GM21367 (cell line): ENCODE measurements around the gene AUTS2.

ENCODE experiments used
- ATAC-seq: cut with Tn5 transposase; IDR thresholded peaks from one replicate; pipeline ENCODE4 v1.9.1; 2021; ENCODE audit not compliant: unreplicated experiment

The AUTS2 gene

DNA sequence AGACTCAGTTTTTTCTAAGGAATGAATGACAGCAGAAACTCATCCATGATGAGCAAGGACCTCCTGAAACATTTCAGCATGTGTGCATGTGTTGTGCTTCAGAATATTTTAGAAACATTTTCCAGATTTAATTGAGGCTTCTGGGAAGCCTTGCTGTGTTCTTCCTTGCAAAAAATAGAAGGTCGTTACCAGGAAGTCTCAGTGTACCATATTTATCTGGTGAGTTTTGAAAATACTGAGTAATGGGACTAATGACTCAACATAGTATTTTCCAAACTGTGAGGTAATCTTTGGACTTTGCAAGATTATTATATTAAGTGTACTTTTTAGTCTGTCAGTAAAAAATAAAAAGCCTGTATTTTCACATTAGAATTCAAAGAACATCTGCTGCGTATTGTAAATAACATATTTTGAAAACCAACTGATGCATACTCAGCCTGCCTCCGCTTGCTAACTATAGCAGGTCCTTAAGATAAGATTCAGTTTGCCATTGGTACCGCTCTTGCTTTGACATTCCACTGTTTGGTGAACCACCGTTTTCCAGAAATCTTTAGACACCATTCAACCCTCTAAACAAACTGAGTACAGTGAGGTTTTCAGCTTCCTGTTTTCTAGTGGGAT is 794.1 kb downstream of the AUTS2 start:
- ATAC-seq = no peak

- no peak for ATAC-seq
These were observed 794.7 kb downstream of the AUTS2 start for GRCh38 chr7:70392877-70393435.

GRCh38 chr7:70393956-70394355 is 795.7 kb downstream of the AUTS2 start:
- ATAC-seq = no peak

DNA sequence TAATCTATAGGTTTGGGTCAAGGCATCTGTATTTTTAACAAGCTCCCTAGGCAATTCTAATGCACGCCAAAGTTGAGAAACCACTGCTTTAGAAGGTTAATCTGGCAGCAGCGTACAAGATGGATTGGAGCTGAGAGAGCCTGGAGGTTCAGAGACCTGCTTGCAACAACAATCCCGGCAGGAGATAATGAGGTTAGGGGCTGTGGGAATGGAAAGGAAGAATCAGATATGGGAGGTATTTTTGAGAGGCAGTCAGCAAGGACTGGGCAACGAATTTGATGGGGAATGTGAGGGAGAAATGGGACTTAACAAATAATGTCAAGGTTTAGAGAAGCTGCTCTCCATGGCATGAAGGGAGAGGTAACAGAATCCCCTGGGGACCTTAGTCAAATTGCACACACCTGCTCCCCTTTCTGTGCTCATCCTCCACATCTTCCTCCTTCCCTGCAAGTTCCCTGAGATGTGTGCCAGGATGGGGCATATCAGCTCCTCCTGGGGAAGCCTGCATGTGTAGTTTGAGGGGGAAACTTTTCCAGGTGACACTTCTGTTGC is 802.6 kb downstream of the AUTS2 start:
- no peak for ATAC-seq

DNA sequence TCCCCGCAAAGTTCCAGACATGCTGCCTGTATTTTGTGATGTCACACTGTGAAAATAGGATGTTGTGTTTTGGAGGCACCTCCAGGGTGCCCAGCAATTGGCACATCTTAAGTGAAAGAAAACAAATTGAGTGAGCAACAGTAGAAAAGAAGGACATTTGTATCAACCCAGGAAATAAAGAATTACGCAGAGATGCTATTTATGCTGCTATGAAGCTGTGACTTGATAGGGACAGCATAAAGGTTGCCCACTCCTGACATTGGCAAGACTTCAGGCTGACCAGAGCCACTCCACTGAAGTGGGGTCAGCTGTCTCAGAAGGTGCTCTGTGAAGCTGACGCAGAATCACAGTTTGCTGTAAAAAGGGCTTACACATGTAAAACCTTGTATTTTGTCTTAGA is 803.8 kb downstream of the AUTS2 start:
- no peak for ATAC-seq

DNA sequence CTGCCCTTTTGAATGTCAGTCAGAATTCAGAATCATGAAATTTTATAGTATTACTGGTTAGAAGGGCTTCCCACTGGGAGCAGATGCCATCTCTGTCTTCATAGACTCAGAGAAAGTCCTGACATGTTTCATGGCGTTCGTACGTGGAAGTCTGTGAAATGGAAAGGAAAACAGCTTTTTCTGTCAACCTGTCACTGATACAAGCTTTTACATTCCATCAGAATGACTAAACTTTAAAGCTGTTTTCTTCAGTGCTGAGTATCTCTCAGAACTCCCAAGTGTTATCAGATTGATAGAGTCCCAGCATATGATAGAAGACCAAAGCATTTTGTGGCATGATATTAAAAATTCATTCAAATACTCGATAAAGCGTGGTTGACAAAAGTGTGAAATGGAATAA is 807.0 kb downstream of the AUTS2 start:
- no peak for ATAC-seq

DNA sequence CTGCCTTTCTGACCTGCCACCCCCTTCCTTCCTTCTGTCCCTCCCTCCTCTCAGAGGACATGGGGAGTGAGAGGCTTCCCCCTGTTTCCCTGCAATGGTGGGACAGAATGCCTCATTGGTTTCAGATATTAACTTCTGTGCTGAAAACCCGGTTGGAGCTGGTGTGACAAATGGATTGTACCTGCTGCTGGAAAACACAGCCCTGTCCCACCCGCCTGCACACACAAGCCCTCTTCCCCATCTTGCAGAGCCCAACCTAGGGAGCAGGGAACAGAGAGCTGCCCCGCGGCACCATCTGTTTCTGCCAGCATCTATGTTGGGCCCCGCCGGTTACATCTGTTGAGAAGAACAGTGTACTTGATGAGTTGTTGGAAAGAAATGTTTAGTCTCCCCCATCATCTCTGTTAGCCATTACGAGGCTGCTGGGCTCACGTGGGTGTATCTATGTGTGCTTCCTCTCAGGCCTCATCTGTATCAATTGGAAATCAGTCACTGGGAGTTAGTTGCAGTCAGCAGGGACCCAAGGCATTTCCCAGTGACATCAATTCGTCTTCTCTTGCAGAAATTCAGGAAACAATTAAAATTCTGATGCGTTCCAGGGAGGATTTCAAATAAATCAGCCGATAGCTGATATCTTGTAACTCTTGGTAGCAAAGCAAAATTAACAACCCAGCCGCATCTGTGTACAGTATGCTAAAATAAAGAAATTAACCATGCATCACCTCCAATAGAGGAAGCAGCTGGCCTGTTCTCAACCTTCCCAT is 808.1 kb downstream of the AUTS2 start:
- no peak for ATAC-seq

GRCh38 chr7:70406950-70407209 is 808.6 kb downstream of the AUTS2 start:
- ATAC-seq = no peak

- no peak for ATAC-seq
These were observed 810.2 kb downstream of the AUTS2 start for GRCh38 chr7:70408477-70408876.

- no peak for ATAC-seq
These were observed 810.6 kb downstream of the AUTS2 start for GRCh38 chr7:70408891-70409290.

DNA sequence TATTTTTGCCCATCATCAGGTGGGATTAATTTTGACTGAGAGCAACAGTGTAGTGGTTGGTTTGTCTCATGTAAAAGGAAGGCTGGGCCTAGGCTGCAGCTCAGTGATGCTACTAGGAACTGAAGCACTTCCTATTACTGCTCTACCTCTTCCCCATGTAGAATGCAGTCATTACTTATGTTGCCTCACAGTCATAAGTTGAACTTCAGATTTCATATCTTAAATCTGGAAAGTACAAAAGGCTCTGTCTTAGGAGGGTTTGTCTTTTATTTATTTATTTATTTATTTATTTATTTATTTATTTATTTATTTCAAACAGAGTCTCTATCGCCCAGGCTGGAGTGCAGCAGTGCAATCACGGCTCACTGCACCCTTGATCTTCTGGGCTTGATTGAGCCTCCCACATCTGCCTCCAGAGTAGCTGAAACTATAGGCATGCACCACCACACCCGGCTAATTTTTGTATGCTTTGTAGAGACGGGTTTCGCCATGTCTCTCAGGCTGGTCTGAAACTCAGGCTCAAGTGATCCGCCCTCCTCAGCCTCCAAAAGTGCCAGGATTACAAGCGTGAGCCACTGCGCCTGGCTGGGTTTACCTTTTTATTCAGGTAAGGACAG is 812.0 kb downstream of the AUTS2 start:
- ATAC-seq = peak; percentile 42

DNA sequence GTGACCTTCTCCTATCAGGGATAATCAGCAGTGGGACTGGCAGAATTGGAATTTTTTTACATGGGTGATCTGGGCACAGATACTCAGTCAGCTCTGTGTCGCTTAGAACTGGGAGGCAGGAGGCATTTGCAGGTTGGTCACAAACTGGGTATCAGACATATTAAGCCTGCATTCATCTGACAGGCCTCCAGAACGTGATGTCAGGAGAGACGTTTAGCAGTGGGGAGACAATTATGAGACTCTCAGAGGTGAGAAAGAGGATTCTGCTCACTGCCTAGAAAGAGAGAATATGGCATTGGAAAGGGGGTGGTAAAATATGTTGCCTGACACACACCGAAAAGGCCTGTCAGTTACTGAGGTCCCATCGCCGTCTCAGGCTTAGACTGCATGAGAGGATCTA is 816.1 kb downstream of the AUTS2 start:
- no peak for ATAC-seq

- peak; percentile 49 for ATAC-seq
These were observed 817.1 kb downstream of the AUTS2 start for GRCh38 chr7:70415179-70415972.

DNA sequence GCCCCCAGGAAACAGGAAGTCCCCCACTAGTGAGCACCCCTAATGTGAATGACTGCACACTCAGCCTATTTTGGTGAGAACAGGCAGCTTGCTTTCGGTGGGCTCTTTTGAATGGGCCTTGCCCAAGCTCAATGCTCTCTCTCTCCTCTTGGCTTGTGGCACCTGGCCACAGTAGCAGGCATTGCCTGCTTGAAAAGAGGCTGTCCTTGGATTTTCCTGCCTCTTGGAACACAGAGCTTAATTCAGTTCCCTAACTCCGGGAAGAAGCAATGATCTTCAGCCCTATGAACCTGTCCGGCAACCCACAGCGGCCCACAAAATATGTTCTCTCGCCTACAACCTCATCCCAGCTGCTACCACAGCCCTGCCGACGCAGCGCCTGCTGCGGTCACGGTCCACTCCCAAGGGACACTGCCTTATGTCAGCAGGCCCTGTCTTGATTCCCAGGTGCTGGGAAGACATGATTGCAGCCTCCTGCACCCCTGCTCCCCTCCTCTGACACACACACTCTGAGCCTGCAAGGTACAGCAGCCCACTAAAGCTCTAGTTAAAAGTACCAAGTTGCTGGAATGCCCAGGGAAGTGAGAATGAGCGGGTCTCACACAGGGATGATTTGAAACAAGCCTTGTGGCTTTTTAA is 818.2 kb downstream of the AUTS2 start:
- ATAC-seq = no peak

DNA sequence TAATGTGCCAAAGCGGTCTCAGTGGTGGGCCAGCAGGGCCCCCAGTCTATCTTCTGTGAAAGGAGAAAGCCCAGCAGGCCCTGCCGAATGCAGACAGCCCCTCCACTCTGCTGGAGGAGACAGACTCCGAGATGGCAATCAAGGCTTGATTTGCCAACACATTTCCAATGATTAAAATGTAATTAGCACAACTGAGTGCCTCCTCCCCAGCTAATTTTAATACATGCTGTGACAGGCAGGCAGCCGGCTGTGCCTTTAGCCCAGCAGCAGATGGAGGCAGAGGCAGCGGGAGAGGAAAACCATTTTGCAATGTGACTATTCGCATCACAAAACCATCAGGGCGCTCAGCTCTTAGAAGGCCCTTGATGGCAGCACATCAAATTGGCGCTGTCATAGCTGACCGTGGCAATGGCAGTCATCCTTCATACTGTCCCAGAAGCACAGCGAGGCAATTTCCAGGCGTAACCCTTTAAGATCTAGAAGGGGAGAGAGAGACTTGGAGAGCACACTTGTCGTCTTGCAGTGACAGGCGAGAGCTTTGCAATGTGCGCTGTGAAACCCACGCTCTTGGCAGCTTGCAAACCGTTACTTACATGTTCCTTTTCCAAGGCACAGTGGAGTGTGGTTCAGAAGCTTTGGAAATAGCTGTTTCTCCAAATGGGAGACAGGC is 818.8 kb downstream of the AUTS2 start:
- no peak for ATAC-seq

- ATAC-seq = no peak
These were observed 821.5 kb downstream of the AUTS2 start for GRCh38 chr7:70419526-70420380.

DNA sequence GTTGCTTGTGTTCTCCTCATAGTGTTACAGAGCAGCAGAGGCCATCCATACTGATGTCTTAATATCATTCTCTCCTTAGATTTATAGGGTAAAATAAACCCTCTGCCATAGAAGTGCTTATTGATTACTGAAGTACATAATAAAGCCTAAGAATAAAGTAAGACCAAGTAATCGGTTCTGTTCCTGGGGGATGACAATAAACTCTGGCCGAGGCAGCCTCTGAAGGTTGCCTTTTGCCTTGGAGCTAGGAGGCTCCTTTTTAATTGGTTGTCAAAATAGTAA is 822.0 kb downstream of the AUTS2 start:
- no peak for ATAC-seq

DNA sequence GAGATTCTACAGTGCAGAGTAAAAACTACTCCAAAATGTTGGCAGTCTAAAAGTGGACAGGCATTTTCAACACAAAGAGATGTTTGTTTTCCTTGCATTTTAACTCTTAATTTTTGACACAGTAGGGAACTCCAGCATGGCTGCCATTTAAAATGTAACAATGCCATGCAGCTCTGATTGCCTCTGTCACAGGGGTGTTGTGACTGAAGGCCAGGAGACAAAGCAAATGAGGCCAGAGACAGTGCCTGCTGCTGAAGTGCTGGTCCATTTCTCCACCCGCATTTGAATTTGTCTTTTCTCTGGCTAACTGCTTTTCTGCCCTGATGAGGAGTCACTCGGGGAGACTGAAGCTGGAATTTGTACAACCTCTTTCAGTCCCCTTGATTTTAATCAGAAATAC is 823.0 kb downstream of the AUTS2 start:
- ATAC-seq = no peak

- ATAC-seq = peak; percentile 51
These were observed 828.1 kb downstream of the AUTS2 start for GRCh38 chr7:70426249-70426880.
